ENCODE data around the gene NKD1. TPM values are rescaled to one million over a fixed set of nuclear protein-coding genes. Genes with fewer than 3 reads are reported as not detected.

Gene NKD1
- total and polyA plus RNA-seq, 8 donors, result 12.5 to 46.9 (median 37.9) TPM

GRCh38 chr16:50628156-50628802, 80.1 kb downstream of the NKD1 start:
- H3K9me3 ChIP-seq, result no peaks in the 10 kb centered on the region
- intact Hi-C loops (cut with DNase I), result no loop called here
- ATAC-seq, result no peak

GRCh38 chr16:50629334-50629733, 81.1 kb downstream of the NKD1 start:
- Histone ChIP-seq H3K9me3 (no peaks in the 10 kb centered on the region), H3K36me3 (no peaks in the 10 kb centered on the region), H3K4me3 (no peak overlapping the region), H3K4me1 (peaks cover 3 to 16% of the 10 kb centered on the region in 2 donors), H3K27me3 (no peaks in the 10 kb centered on the region), H3K27ac (no peak overlapping the region)
- TF ChIP-seq CTCF (IDR thresholded peaks at IDR 0.05), result no peak
- DNase-seq (no peak), ATAC-seq (no peak)
- intact Hi-C loops (cut with DNase I), result no loop called here

More at GRCh38 chr16:50628156-50628802, 80.1 kb downstream of the NKD1 start:
- DNase-seq, result no peak
- peaks cover 3 to 16% of the 10 kb centered on the region in 2 donors for H3K4me1 ChIP-seq
- no peaks in the 10 kb centered on the region for H3K27me3 ChIP-seq
- H3K4me3 ChIP-seq, result no peak overlapping the region
- no peak overlapping the region for H3K27ac ChIP-seq
- no peak for TF ChIP-seq CTCF (IDR thresholded peaks at IDR 0.05)
- no peaks in the 10 kb centered on the region for H3K36me3 ChIP-seq

- Histone ChIP-seq H3K9me3 (no peaks in the 10 kb centered on the region), H3K4me3 (no peak overlapping the region), H3K27me3 (no peaks in the 10 kb centered on the region), H3K36me3 (no peaks in the 10 kb centered on the region), H3K4me1 (peaks cover 3 to 16% of the 10 kb centered on the region in 2 donors), H3K27ac (no peak overlapping the region)
- ATAC-seq (no peak), DNase-seq (no peak)
- intact Hi-C loops (cut with DNase I), result no loop called here
- TF ChIP-seq CTCF (IDR thresholded peaks at IDR 0.05), result no peak
Measured at GRCh38 chr16:50630394-50631020, 82.3 kb downstream of the NKD1 start.

GRCh38 chr16:50631249-50631984, 83.2 kb downstream of the NKD1 start:
- Histone ChIP-seq H3K36me3 (no peaks in the 10 kb centered on the region), H3K27ac (no peak overlapping the region), H3K4me1 (peaks cover 3 to 13% of the 10 kb centered on the region in 2 donors), H3K27me3 (no peaks in the 10 kb centered on the region), H3K4me3 (no peak overlapping the region), H3K9me3 (no peaks in the 10 kb centered on the region)
- intact Hi-C loops (cut with DNase I), result no loop called here
- ATAC-seq (no peak), DNase-seq (no peak)
- no peak for TF ChIP-seq CTCF (IDR thresholded peaks at IDR 0.05)

GRCh38 chr16:50631985-50632576, 83.9 kb downstream of the NKD1 start:
- H3K9me3 ChIP-seq, result no peaks in the 10 kb centered on the region
- no peak for ATAC-seq
- no peak for DNase-seq
- no peaks in the 10 kb centered on the region for H3K27me3 ChIP-seq
- no peak overlapping the region for H3K4me3 ChIP-seq
- no peak for TF ChIP-seq CTCF (IDR thresholded peaks at IDR 0.05)
- peaks cover 3 to 7% of the 10 kb centered on the region in 2 donors for H3K4me1 ChIP-seq
- no peaks in the 10 kb centered on the region for H3K36me3 ChIP-seq
- H3K27ac ChIP-seq, result no peak overlapping the region
- intact Hi-C loops (cut with DNase I), result no loop called here
